ENCODE measurements around the gene MUC20.

MUC20 gene

DNA sequence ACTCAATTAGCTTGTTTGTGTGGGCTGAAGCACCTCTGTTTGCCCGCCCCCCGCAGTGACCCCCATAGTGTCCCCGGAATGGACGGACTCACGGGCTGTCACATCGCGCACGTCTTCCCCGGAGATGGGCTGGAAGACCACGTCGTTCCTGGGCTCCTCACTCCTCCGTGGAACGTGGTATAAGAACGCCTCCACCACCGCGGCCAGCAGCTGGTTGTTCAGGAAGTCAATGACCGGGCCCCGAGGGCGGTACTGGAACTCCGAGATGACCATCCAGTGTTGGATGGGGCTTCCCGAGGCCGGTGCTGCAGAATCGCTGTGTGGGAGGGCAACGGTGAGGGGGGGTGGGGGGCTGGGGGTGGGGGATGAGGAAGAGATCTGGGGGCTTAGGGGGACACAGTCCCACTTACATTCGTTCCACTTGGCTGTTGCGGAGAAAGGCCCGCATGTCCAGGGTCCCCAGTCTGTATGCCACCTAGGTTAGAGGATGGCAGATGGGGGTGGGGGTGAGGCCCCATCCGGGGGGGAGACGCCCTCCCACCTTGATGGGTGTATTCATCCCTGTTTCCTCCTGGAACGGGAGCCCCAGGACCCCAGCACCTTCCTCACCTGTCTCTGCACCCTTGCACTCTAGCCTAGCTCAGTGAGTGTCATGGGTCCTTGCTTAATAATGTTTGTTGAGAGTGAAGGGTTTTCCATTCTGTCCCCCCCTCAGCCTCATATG lies 30.2 kb downstream of the MUC20 start:
- DNase-seq (ENCODE audit: low read depth, low spot score) = no peak
- H3K4me1 ChIP-seq (ENCODE audit: insufficient read depth, insufficient read length) = peaks cover 2% of the 10 kb centered on the region
- H3K4me3 ChIP-seq (ENCODE audit: insufficient read length, low read depth) = no peak overlapping the region
- no peaks in the 10 kb centered on the region; the same call in 1 of the 2 replicates for H3K9me3 ChIP-seq (ENCODE audit: insufficient read depth, low read length)
- peaks cover 32% of the 10 kb centered on the region for H3K36me3 ChIP-seq (ENCODE audit: insufficient read depth, insufficient read length, low read length)
- H3K27me3 ChIP-seq (ENCODE audit: insufficient read depth, insufficient read length) = peaks cover 23% of the 10 kb centered on the region
- TF ChIP-seq ZNF274 (IDR thresholded peaks at IDR 0.05; ENCODE audit: low read depth, low read length) = no peak
- TF ChIP-seq SUZ12 (IDR thresholded peaks at IDR 0.05; ENCODE audit: extremely low read depth, insufficient read depth, insufficient read length) = no peak
- no peak for TF ChIP-seq YY1 (IDR thresholded peaks at IDR 0.05; ENCODE audit: insufficient read depth, insufficient read length)
- no peak overlapping the region for H3K9ac ChIP-seq (ENCODE audit: insufficient read length, low read depth)

DNA sequence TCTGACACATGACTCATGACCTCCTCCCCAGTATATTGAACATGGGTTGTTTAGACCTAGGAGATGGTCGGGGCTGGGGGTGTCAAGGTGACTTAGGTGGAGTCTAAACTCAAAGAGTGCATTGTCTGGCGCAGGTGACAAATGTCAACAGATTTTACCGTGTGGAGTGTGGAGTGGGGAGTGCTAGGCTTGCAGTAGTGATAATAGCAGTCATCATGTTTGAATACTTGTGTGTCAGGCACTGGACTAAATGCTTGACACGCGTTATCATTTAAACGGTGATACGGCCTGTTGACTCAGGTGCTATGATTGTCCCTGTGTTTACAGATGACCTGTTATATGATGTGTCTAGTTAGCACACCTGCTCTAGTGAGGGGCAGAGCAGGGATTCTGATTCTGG lies 30.8 kb downstream of the MUC20 start:
- no peak for DNase-seq (ENCODE audit: low read depth, low spot score)
- no peaks in the 10 kb centered on the region; the same call in 1 of the 2 replicates for H3K9me3 ChIP-seq (ENCODE audit: insufficient read depth, low read length)
- H3K9ac ChIP-seq (ENCODE audit: insufficient read length, low read depth) = no peak overlapping the region
- H3K4me3 ChIP-seq (ENCODE audit: insufficient read length, low read depth) = no peak overlapping the region
- peaks cover 20% of the 10 kb centered on the region for H3K27me3 ChIP-seq (ENCODE audit: insufficient read depth, insufficient read length)
- TF ChIP-seq SUZ12 (IDR thresholded peaks at IDR 0.05; ENCODE audit: extremely low read depth, insufficient read depth, insufficient read length) = no peak
- no peak for TF ChIP-seq YY1 (IDR thresholded peaks at IDR 0.05; ENCODE audit: insufficient read depth, insufficient read length)
- no peak for TF ChIP-seq ZNF274 (IDR thresholded peaks at IDR 0.05; ENCODE audit: low read depth, low read length)
- peaks cover 2% of the 10 kb centered on the region for H3K4me1 ChIP-seq (ENCODE audit: insufficient read depth, insufficient read length)
- peaks cover 32% of the 10 kb centered on the region for H3K36me3 ChIP-seq (ENCODE audit: insufficient read depth, insufficient read length, low read length)

DNA sequence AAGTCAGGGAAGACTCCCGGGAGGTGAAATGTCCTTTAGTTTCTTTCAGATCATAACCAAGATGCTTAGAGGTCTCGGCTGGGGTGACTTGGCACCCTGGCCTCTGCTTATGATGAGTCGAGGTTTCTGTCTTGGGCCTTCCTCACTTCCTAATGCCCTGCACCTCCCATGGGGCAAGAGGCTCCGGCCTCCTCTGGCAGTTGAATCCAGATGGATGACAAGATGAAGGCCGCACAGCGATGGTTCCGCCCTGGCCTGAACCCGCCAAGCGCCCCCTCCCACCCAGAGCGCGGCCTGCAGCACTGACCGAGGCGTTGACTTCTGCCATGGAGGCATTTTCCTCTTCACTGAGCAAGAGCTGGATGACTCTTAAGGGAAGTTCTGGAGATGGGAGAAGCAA lies 31.3 kb downstream of the MUC20 start:
- no peaks in the 10 kb centered on the region; the same call in 1 of the 2 replicates for H3K9me3 ChIP-seq (ENCODE audit: insufficient read depth, low read length)
- DNase-seq (ENCODE audit: low read depth, low spot score) = no peak
- peaks cover 16% of the 10 kb centered on the region for H3K27me3 ChIP-seq (ENCODE audit: insufficient read depth, insufficient read length)
- peaks cover 5% of the 10 kb centered on the region for H3K4me1 ChIP-seq (ENCODE audit: insufficient read depth, insufficient read length)
- H3K36me3 ChIP-seq (ENCODE audit: insufficient read depth, insufficient read length, low read length) = peaks cover 28% of the 10 kb centered on the region
- no peak for TF ChIP-seq SUZ12 (IDR thresholded peaks at IDR 0.05; ENCODE audit: extremely low read depth, insufficient read depth, insufficient read length)
- H3K4me3 ChIP-seq (ENCODE audit: insufficient read length, low read depth) = no peak overlapping the region
- no peak overlapping the region for H3K9ac ChIP-seq (ENCODE audit: insufficient read length, low read depth)

GRCh38 chr3:195752546-195753331 lies 32.0 kb downstream of the MUC20 start:
- peaks cover 26% of the 10 kb centered on the region for H3K36me3 ChIP-seq (ENCODE audit: insufficient read depth, insufficient read length, low read length)
- no peak for DNase-seq (ENCODE audit: low read depth, low spot score)
- H3K4me3 ChIP-seq (ENCODE audit: insufficient read length, low read depth) = no peak overlapping the region
- H3K9ac ChIP-seq (ENCODE audit: insufficient read length, low read depth) = no peak overlapping the region
- H3K27me3 ChIP-seq (ENCODE audit: insufficient read depth, insufficient read length) = peaks cover 12% of the 10 kb centered on the region
- H3K9me3 ChIP-seq (ENCODE audit: insufficient read depth, low read length) = no peaks in the 10 kb centered on the region
- TF ChIP-seq ZNF274 (IDR thresholded peaks at IDR 0.05; ENCODE audit: low read depth, low read length) (no peak), SUZ12 (IDR thresholded peaks at IDR 0.05; ENCODE audit: extremely low read depth, insufficient read depth, insufficient read length) (no peak), YY1 (IDR thresholded peaks at IDR 0.05; ENCODE audit: insufficient read depth, insufficient read length) (no peak)
- peaks cover 6% of the 10 kb centered on the region for H3K4me1 ChIP-seq (ENCODE audit: insufficient read depth, insufficient read length)

- DNase-seq (ENCODE audit: low read depth, low spot score) = no peak
- H3K27me3 ChIP-seq (ENCODE audit: insufficient read depth, insufficient read length) = peaks cover 5% of the 10 kb centered on the region
These were observed 32.8 kb downstream of the MUC20 start for GRCh38 chr3:195753581-195753980.

GRCh38 chr3:195754141-195754540 lies 33.4 kb downstream of the MUC20 start:
- peaks cover 6% of the 10 kb centered on the region for H3K4me1 ChIP-seq (ENCODE audit: insufficient read depth, insufficient read length)
- TF ChIP-seq YY1 (IDR thresholded peaks at IDR 0.05; ENCODE audit: insufficient read depth, insufficient read length) (no peak), ZNF274 (IDR thresholded peaks at IDR 0.05; ENCODE audit: low read depth, low read length) (no peak)
- no peak overlapping the region for H3K9ac ChIP-seq (ENCODE audit: insufficient read length, low read depth)
- H3K4me3 ChIP-seq (ENCODE audit: insufficient read length, low read depth) = no peak overlapping the region
- H3K9me3 ChIP-seq (ENCODE audit: insufficient read depth, low read length) = no peaks in the 10 kb centered on the region
- no peaks in the 10 kb centered on the region for H3K27me3 ChIP-seq (ENCODE audit: insufficient read depth, insufficient read length)
- no peak for DNase-seq (ENCODE audit: low read depth, low spot score)
- H3K36me3 ChIP-seq (ENCODE audit: insufficient read depth, insufficient read length, low read length) = peaks cover 25% of the 10 kb centered on the region

More at GRCh38 chr3:195753581-195753980, 32.8 kb downstream of the MUC20 start:
- peaks cover 29% of the 10 kb centered on the region for H3K36me3 ChIP-seq (ENCODE audit: insufficient read depth, insufficient read length, low read length)
- no peak overlapping the region for H3K9ac ChIP-seq (ENCODE audit: insufficient read length, low read depth)
- H3K4me1 ChIP-seq (ENCODE audit: insufficient read depth, insufficient read length) = peaks cover 6% of the 10 kb centered on the region
- TF ChIP-seq SUZ12 (IDR thresholded peaks at IDR 0.05; ENCODE audit: extremely low read depth, insufficient read depth, insufficient read length) (no peak), YY1 (IDR thresholded peaks at IDR 0.05; ENCODE audit: insufficient read depth, insufficient read length) (no peak), ZNF274 (IDR thresholded peaks at IDR 0.05; ENCODE audit: low read depth, low read length) (no peak)
- no peak overlapping the region for H3K4me3 ChIP-seq (ENCODE audit: insufficient read length, low read depth)
- no peaks in the 10 kb centered on the region for H3K9me3 ChIP-seq (ENCODE audit: insufficient read depth, low read length)

DNA sequence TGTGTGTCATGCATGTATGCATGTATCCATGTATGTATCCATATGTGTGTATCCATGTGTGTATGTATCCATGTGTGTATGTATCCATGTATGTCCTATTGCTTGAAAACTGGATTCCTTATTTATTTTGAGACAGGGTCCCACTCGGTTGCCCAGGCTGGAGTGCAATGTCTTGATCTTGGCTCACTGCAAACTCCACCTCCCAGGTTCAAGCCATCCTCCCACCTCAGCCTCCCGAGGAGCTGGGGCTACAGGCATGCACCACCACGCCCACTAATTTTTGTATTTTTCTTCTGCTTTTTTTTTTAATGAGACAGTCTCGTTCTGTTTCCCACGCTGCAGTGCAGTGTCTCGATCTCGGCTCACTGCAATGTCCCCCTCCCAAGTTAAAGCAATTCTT lies 34.1 kb downstream of the MUC20 start:
- H3K36me3 ChIP-seq (ENCODE audit: insufficient read depth, insufficient read length, low read length) = peaks cover 25% of the 10 kb centered on the region
- H3K9ac ChIP-seq (ENCODE audit: insufficient read length, low read depth) = no peak overlapping the region
- no peaks in the 10 kb centered on the region for H3K9me3 ChIP-seq (ENCODE audit: insufficient read depth, low read length)
- no peaks in the 10 kb centered on the region for H3K27me3 ChIP-seq (ENCODE audit: insufficient read depth, insufficient read length)
- DNase-seq (ENCODE audit: low read depth, low spot score) = no peak
- no peak overlapping the region for H3K4me3 ChIP-seq (ENCODE audit: insufficient read length, low read depth)
- H3K4me1 ChIP-seq (ENCODE audit: insufficient read depth, insufficient read length) = peaks cover 6% of the 10 kb centered on the region
- TF ChIP-seq SUZ12 (IDR thresholded peaks at IDR 0.05; ENCODE audit: extremely low read depth, insufficient read depth, insufficient read length) (no peak), ZNF274 (IDR thresholded peaks at IDR 0.05; ENCODE audit: low read depth, low read length) (no peak), YY1 (IDR thresholded peaks at IDR 0.05; ENCODE audit: insufficient read depth, insufficient read length) (no peak)

All from NT2/D1 (cell line).